HEK293 (cell line): ENCODE measurements around the gene NFIC.

Experiments used
- CTCF ChIA-PET: fragments of 350-600 bp; formaldehyde crosslinking; extraction: SDS; loops from one replicate; lab custom pipeline; 2021; ENCODE audit warnings: antibody characterized with exemption; lab: Yijun Ruan, JAX
- POLR2A ChIA-PET: fragments of 300-600 bp; formaldehyde crosslinking; extraction: SDS; loops from one replicate; lab custom pipeline; 2020; ENCODE audit warnings: antibody characterized with exemption, inconsistent platforms; lab: Yijun Ruan, JAX
- H3K27ac ChIP-seq: fragments of 200-500 bp; sonication (Bioruptor generic); 2 replicates; pipeline ENCODE4 v1.5.1; 2014; ENCODE audit warnings: low read depth, low read length, control low read depth, inconsistent platforms; ENCODE audit errors: extremely low read depth
- H3K36me3 ChIP-seq, 2 experiments: fragments of 200-500 bp in 1 of 2; sonication (Bioruptor generic) in 1 of 2; 1 replicate in 1 of 2; 2 replicates in 1 of 2; pipeline ENCODE4 v1.5.1; 2014 to 2017; ENCODE audit warnings: inconsistent platforms in 2 of 2, low read length in 2 of 2; ENCODE audit not compliant: control insufficient read depth in 2 of 2, insufficient read depth in 1 of 2
- H3K4me1 ChIP-seq: fragments of 200-500 bp; sonication (Bioruptor generic); 2 replicates; pipeline ENCODE4 v1.5.1; 2014; ENCODE audit warnings: mild to moderate bottlenecking, low read length, inconsistent platforms; ENCODE audit not compliant: control insufficient read depth, insufficient read depth
- H3K4me3 ChIP-seq: 2 replicates; pipeline ENCODE4 v1.5.1; 2011; ENCODE audit warnings: low read depth, mild to moderate bottlenecking, control low read depth, low read length, moderate library complexity
- H3K9me3 ChIP-seq: fragments of 200-500 bp; sonication (Bioruptor generic); 2 replicates; pipeline ENCODE4 v1.5.1; 2014; ENCODE audit warnings: low read depth, low read length, inconsistent platforms; ENCODE audit not compliant: control insufficient read depth, insufficient read depth
- GFI1B ChIP-seq: fragments of 450-650 bp; formaldehyde crosslinking; IDR thresholded peaks from 2 replicates; pipeline ENCODE4 v1.5.1; 2016; ENCODE audit warnings: missing biosample characterization, missing genetic modification characterization
- KLF10 ChIP-seq: fragments of 450-650 bp; IDR thresholded peaks from 2 replicates; pipeline ENCODE4 v1.5.1; 2018; ENCODE audit warnings: missing biosample characterization, mild to moderate bottlenecking, missing genetic modification characterization
- REPIN1 ChIP-seq: fragments of 450-650 bp; formaldehyde crosslinking; IDR thresholded peaks from 2 replicates; pipeline ENCODE4 v1.5.1; 2017; ENCODE audit warnings: missing biosample characterization, missing genetic modification characterization, low read depth
- SETDB1 ChIP-seq: IDR thresholded peaks from one replicate; pipeline ENCODE4 v1.6.1; 2017; ENCODE audit warnings: mild to moderate bottlenecking, low read length, moderate library complexity, mixed read lengths; ENCODE audit not compliant: insufficient read length
- SP2 ChIP-seq: fragments of 450-650 bp; formaldehyde crosslinking; IDR thresholded peaks from 2 replicates; pipeline ENCODE4 v1.5.1; 2016; ENCODE audit warnings: missing biosample characterization, missing genetic modification characterization
- TCF7L2 ChIP-seq: IDR thresholded peaks from 2 replicates; pipeline ENCODE4 v1.6.1; 2011; ENCODE audit warnings: low read depth, mild to moderate bottlenecking, inconsistent platforms, low read length, moderate library complexity, borderline replicate concordance
- WT1 ChIP-seq: fragments of 450-650 bp; formaldehyde crosslinking; IDR thresholded peaks from 2 replicates; pipeline ENCODE4 v1.5.1; 2016; ENCODE audit warnings: missing biosample characterization, missing genetic modification characterization
- ZBTB49 ChIP-seq: fragments of 450-650 bp; formaldehyde crosslinking; IDR thresholded peaks from 2 replicates; pipeline ENCODE4 v1.5.1; 2016; ENCODE audit warnings: missing biosample characterization, missing genetic modification characterization, low read depth
- ZFP41 ChIP-seq: fragments of 450-650 bp; formaldehyde crosslinking; IDR thresholded peaks from 2 replicates; pipeline ENCODE4 v1.5.1; 2016; ENCODE audit warnings: missing biosample characterization, missing genetic modification characterization, borderline replicate concordance
- ZFP69B ChIP-seq: fragments of 450-650 bp; formaldehyde crosslinking; IDR thresholded peaks from 2 replicates; pipeline ENCODE4 v1.5.1; 2016; ENCODE audit warnings: missing biosample characterization, missing genetic modification characterization
- ZNF121 ChIP-seq: fragments of 450-650 bp; formaldehyde crosslinking; IDR thresholded peaks from 2 replicates; pipeline ENCODE4 v1.5.1; 2016; ENCODE audit warnings: missing biosample characterization, missing genetic modification characterization
- ZNF248 ChIP-seq: fragments of 450-650 bp; formaldehyde crosslinking; IDR thresholded peaks from 2 replicates; pipeline ENCODE4 v1.5.1; 2017; ENCODE audit warnings: missing biosample characterization, missing genetic modification characterization
- ZNF341 ChIP-seq: fragments of 450-650 bp; formaldehyde crosslinking; IDR thresholded peaks from 2 replicates; pipeline ENCODE4; 2016; ENCODE audit warnings: low read depth, missing biosample characterization, missing genetic modification characterization
- ZNF513 ChIP-seq: fragments of 450-650 bp; IDR thresholded peaks from 2 replicates; pipeline ENCODE4 v1.5.1; 2018; ENCODE audit warnings: missing biosample characterization, missing genetic modification characterization
- ZNF560 ChIP-seq: fragments of 450-650 bp; formaldehyde crosslinking; IDR thresholded peaks from 2 replicates; pipeline ENCODE4 v1.5.1; 2017; ENCODE audit warnings: missing biosample characterization, missing genetic modification characterization, borderline replicate concordance
- ZNF777 ChIP-seq: fragments of 450-650 bp; formaldehyde crosslinking; IDR thresholded peaks from 2 replicates; pipeline ENCODE4 v1.5.1; 2017; ENCODE audit warnings: missing biosample characterization, missing genetic modification characterization, borderline replicate concordance
- ZSCAN18 ChIP-seq: fragments of 450-650 bp; formaldehyde crosslinking; IDR thresholded peaks from 2 replicates; pipeline ENCODE4 v1.5.1; 2016; ENCODE audit warnings: missing biosample characterization, missing genetic modification characterization

Gene NFIC

GRCh38 chr19:3412066-3412465, 45.7 kb downstream of the NFIC start:
- TF ChIP-seq ZNF121 (tag by site-specific recombination) (peak; percentile 89), SETDB1 (no peak), ZNF777 (tag by site-specific recombination) (no peak)
- POLR2A ChIA-PET: no interaction called here
- H3K9me3 ChIP-seq: no peaks in the 10 kb centered on the region
- CTCF ChIA-PET: interaction anchor here (0.6 to 2.2 kb wide), 3 partner anchors 18 to 163 kb away, joined by 3 to 12 read pairs (median 3); no protein-coding TSS in a partner anchor
- no peaks in the 10 kb centered on the region for H3K4me1 ChIP-seq
- no peak overlapping the region for H3K4me3 ChIP-seq
- H3K27ac ChIP-seq: no peak overlapping the region
- H3K36me3 ChIP-seq: no peaks in the 10 kb centered on the region; a peak in 1 of 3 replicates

GRCh38 chr19:3413796-3414327, 47.5 kb downstream of the NFIC start:
- ChIA-PET POLR2A (no interaction called here), CTCF (interaction anchor here (0.9 to 2.4 kb wide), 2 partner anchors 16 to 87 kb away, joined by 3 to 12 read pairs; no protein-coding TSS in a partner anchor)
- H3K36me3 ChIP-seq: no peaks in the 10 kb centered on the region
- no peaks in the 10 kb centered on the region for H3K9me3 ChIP-seq
- H3K4me3 ChIP-seq: no peak overlapping the region
- H3K4me1 ChIP-seq: no peaks in the 10 kb centered on the region
- no peak overlapping the region for H3K27ac ChIP-seq
- TF ChIP-seq ZSCAN18 (tag by site-specific recombination) (no peak), SP2 (tag by site-specific recombination) (0 out of 2 replicates have a peak, but pooled peaks have one; percentile 18), WT1 (tag by site-specific recombination) (peak; percentile 70), TCF7L2 (peak; percentile 22; the same call in 1 of the 2 replicates), ZBTB49 (tag by site-specific recombination) (no peak)

- H3K4me1 ChIP-seq: no peaks in the 10 kb centered on the region
- no peaks in the 10 kb centered on the region for H3K9me3 ChIP-seq
- ChIA-PET POLR2A (no interaction called here), CTCF (no interaction called here)
- no peak overlapping the region for H3K4me3 ChIP-seq
- TF ChIP-seq ZFP69B (no peak), ZNF248 (tag by site-specific recombination) (no peak), REPIN1 (tag by site-specific recombination) (no peak), ZNF513 (no peak), ZFP41 (tag by site-specific recombination) (no peak), ZNF341 (tag by site-specific recombination) (no peak), KLF10 (tag by site-specific recombination) (no peak), ZNF560 (no peak), GFI1B (tag by site-specific recombination) (no peak)
- no peak overlapping the region for H3K27ac ChIP-seq
- H3K36me3 ChIP-seq: no peaks in the 10 kb centered on the region
Measured at GRCh38 chr19:3415695-3416094, 49.3 kb downstream of the NFIC start.
